ENCODE results near the gene PRDM5. TPM values are rescaled to one million over a fixed set of nuclear protein-coding genes. Genes with fewer than 3 reads are reported as not detected.
A peak's percentile ranks its signal among the peaks of the same experiment; 100 is the strongest.

The PRDM5 gene
- total RNA-seq, 1 donor from 2014 or later = 6.5 TPM

DNA sequence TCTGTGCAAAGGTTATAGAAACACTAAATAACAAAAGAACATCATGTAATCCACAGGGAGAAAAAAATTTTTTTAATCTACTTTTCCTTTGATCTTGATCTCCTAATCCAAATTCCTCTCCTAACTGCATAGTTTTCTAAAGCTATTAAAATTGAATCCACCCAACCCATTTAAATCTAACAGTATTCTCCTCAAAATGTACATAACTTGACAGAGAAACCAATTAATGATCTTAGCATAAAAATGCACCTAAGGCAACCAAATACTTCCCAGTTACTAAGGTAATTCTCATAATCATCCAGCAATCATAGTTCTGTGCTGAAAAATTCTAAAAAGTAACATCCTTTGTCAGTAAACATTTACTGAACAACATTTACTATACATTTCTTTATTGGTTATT lies 60.7 kb downstream of the PRDM5 start:
- Mint-ChIP-seq H3K36me3 (ENCODE audit: low read depth, unreplicated experiment) (no peaks in the 10 kb centered on the region), H3K27me3 (ENCODE audit: low read depth, unreplicated experiment) (no peaks in the 10 kb centered on the region), H3K9me3 (ENCODE audit: unreplicated experiment) (no peaks in the 10 kb centered on the region), H3K4me1 (ENCODE audit: low read depth, unreplicated experiment) (no peaks in the 10 kb centered on the region), H3K4me3 (ENCODE audit: unreplicated experiment) (no peak overlapping the region), H3K27ac (ENCODE audit: unreplicated experiment) (no peak overlapping the region)
- Histone ChIP-seq H3K9me3 (ENCODE audit: insufficient read depth, low read depth, low read length) (no peaks in the 10 kb centered on the region), H3K27me3 (ENCODE audit: insufficient read depth, low read length) (no peaks in the 10 kb centered on the region), H3K79me2 (ENCODE audit: insufficient read depth, low read length) (no peaks in the 10 kb centered on the region), H3K36me3 (ENCODE audit: insufficient read depth, low read length) (no peaks in the 10 kb centered on the region), H3K9ac (ENCODE audit: low read length) (no peak overlapping the region), H2AFZ (ENCODE audit: low read depth, low read length) (no peak overlapping the region), H3K4me3 (ENCODE audit: insufficient read depth, low read depth, low read length) (no peak overlapping the region), H4K20me1 (ENCODE audit: insufficient read depth, low read length) (no peaks in the 10 kb centered on the region), H3K27ac (ENCODE audit: low read depth, low read length) (no peak overlapping the region), H3K4me1 (ENCODE audit: insufficient read depth, low read length) (no peaks in the 10 kb centered on the region), H3K4me2 (ENCODE audit: low read length) (no peak overlapping the region)
- FAIRE-seq (no peak), DNase-seq (ENCODE audit: low read depth) (no peak)
- TF ChIP-seq EZH2 (IDR thresholded peaks at IDR 0.05; ENCODE audit: insufficient read depth, low read length) = no peak
- TF ChIP-seq, protein P1, sequence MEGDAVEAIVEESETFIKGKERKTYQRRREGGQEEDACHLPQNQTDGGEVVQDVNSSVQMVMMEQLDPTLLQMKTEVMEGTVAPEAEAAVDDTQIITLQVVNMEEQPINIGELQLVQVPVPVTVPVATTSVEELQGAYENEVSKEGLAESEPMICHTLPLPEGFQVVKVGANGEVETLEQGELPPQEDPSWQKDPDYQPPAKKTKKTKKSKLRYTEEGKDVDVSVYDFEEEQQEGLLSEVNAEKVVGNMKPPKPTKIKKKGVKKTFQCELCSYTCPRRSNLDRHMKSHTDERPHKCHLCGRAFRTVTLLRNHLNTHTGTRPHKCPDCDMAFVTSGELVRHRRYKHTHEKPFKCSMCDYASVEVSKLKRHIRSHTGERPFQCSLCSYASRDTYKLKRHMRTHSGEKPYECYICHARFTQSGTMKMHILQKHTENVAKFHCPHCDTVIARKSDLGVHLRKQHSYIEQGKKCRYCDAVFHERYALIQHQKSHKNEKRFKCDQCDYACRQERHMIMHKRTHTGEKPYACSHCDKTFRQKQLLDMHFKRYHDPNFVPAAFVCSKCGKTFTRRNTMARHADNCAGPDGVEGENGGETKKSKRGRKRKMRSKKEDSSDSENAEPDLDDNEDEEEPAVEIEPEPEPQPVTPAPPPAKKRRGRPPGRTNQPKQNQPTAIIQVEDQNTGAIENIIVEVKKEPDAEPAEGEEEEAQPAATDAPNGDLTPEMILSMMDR (IDR thresholded peaks at IDR 0.05; ENCODE audit: insufficient read depth, low read depth, low read length) = no peak

DNA sequence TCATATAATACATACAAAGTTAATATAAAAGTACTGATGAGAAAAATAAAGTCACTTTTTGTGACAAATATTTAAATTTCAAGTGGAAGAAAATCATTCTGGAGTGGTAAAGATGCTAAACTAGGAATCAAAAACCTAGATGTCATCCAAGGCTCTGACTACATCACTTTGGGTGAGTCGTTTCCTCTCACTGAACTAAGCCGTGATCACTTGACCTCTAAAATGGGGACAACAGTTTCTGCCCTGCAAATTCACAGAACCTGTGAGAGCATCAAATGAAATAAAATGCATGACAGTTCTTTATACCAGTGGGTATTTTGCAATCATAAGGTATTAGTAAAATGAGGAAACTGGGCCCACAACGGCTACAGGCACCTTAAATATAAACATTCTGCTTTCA lies 63.8 kb downstream of the PRDM5 start:
- H2AFZ ChIP-seq (ENCODE audit: low read depth, low read length) = no peak overlapping the region
- TF ChIP-seq, protein P1 (IDR thresholded peaks at IDR 0.05; ENCODE audit: insufficient read depth, low read depth, low read length) = no peak
- no peak for TF ChIP-seq EZH2 (IDR thresholded peaks at IDR 0.05; ENCODE audit: insufficient read depth, low read length)
- H3K79me2 ChIP-seq (ENCODE audit: insufficient read depth, low read length) = no peaks in the 10 kb centered on the region
- no peaks in the 10 kb centered on the region for H3K9me3 ChIP-seq (ENCODE audit: insufficient read depth, low read depth, low read length)
- DNase-seq (ENCODE audit: low read depth) (no peak), FAIRE-seq (no peak)
- H3K4me3 ChIP-seq (ENCODE audit: insufficient read depth, low read depth, low read length) = no peak overlapping the region
- H3K27ac ChIP-seq (ENCODE audit: low read depth, low read length) = no peak overlapping the region
- no peaks in the 10 kb centered on the region for H4K20me1 ChIP-seq (ENCODE audit: insufficient read depth, low read length)
- H3K4me1 ChIP-seq (ENCODE audit: insufficient read depth, low read length) = no peaks in the 10 kb centered on the region
- Mint-ChIP-seq H3K27ac (ENCODE audit: unreplicated experiment) (no peak overlapping the region), H3K9me3 (ENCODE audit: unreplicated experiment) (no peaks in the 10 kb centered on the region), H3K4me3 (ENCODE audit: unreplicated experiment) (no peak overlapping the region), H3K36me3 (ENCODE audit: low read depth, unreplicated experiment) (no peaks in the 10 kb centered on the region), H3K27me3 (ENCODE audit: low read depth, unreplicated experiment) (no peaks in the 10 kb centered on the region), H3K4me1 (ENCODE audit: low read depth, unreplicated experiment) (no peaks in the 10 kb centered on the region)
- no peaks in the 10 kb centered on the region for H3K36me3 ChIP-seq (ENCODE audit: insufficient read depth, low read length)
- H3K4me2 ChIP-seq (ENCODE audit: low read length) = no peak overlapping the region
- H3K27me3 ChIP-seq (ENCODE audit: insufficient read depth, low read length) = no peaks in the 10 kb centered on the region
- no peak overlapping the region for H3K9ac ChIP-seq (ENCODE audit: low read length)

DNA sequence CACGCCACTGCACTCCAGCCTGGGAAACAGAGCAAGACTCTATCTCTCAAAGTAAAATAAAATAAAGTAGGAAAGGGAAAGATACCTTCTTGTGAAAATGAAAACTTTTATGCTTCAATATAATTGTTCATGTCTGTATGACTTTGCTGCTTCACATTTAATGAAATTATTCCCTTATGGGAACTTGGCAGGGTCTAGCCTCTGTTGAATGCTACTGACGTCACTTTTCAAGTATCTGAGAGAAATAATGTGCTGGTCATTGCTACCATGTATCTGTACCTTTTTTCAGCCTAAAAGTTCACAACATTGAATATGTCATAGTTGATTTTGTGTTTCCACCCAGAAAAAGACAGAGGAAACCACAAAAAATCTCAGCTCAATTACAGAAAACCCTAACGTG lies 65.2 kb downstream of the PRDM5 start:
- no peaks in the 10 kb centered on the region for H3K4me1 ChIP-seq (ENCODE audit: insufficient read depth, low read length)
- no peak for TF ChIP-seq EZH2 (IDR thresholded peaks at IDR 0.05; ENCODE audit: insufficient read depth, low read length)
- TF ChIP-seq, protein P1 (IDR thresholded peaks at IDR 0.05; ENCODE audit: insufficient read depth, low read depth, low read length) = no peak
- no peak overlapping the region for H3K27ac ChIP-seq (ENCODE audit: low read depth, low read length)
- FAIRE-seq = peak; percentile 32
- no peaks in the 10 kb centered on the region for H4K20me1 ChIP-seq (ENCODE audit: insufficient read depth, low read length)
- no peak overlapping the region for H3K4me3 Mint-ChIP-seq (ENCODE audit: unreplicated experiment)
- H2AFZ ChIP-seq (ENCODE audit: low read depth, low read length) = no peak overlapping the region
- no peaks in the 10 kb centered on the region for H3K36me3 Mint-ChIP-seq (ENCODE audit: low read depth, unreplicated experiment)
- H3K27me3 Mint-ChIP-seq (ENCODE audit: low read depth, unreplicated experiment) = no peaks in the 10 kb centered on the region
- H3K27ac Mint-ChIP-seq (ENCODE audit: unreplicated experiment) = no peak overlapping the region
- H3K79me2 ChIP-seq (ENCODE audit: insufficient read depth, low read length) = no peaks in the 10 kb centered on the region
- no peak overlapping the region for H3K9ac ChIP-seq (ENCODE audit: low read length)
- no peaks in the 10 kb centered on the region for H3K36me3 ChIP-seq (ENCODE audit: insufficient read depth, low read length)
- no peaks in the 10 kb centered on the region for H3K27me3 ChIP-seq (ENCODE audit: insufficient read depth, low read length)
- H3K4me3 ChIP-seq (ENCODE audit: insufficient read depth, low read depth, low read length) = no peak overlapping the region
- H3K9me3 ChIP-seq (ENCODE audit: insufficient read depth, low read depth, low read length) = no peaks in the 10 kb centered on the region
- no peaks in the 10 kb centered on the region for H3K4me1 Mint-ChIP-seq (ENCODE audit: low read depth, unreplicated experiment)
- no peaks in the 10 kb centered on the region for H3K9me3 Mint-ChIP-seq (ENCODE audit: unreplicated experiment)
- no peak overlapping the region for H3K4me2 ChIP-seq (ENCODE audit: low read length)
- peak; percentile 32 for DNase-seq (ENCODE audit: low read depth)
